CD4-positive, alpha-beta T cell treated with Interleukin-12 subunit alpha and Interleukin-12 subunit beta, for 1 hour (primary cell): Measurements from ENCODE around the gene S1PR1.
"Not testable (repeated sequence)": the region's sequence is repeated elsewhere in the genome, so short reads cannot be mapped to it uniquely, and the experiment has no call there.

Experiments
- DNase-seq: peaks from one replicate; pipeline ENCODE4 v3.0.0-alpha.2; 2020

The S1PR1 gene

GRCh38 chr1:101220906-101221305 is 15.9 kb upstream of the S1PR1 start:
- DNase-seq = no peak

- DNase-seq = no peak
These were observed 14.8 kb upstream of the S1PR1 start for GRCh38 chr1:101221945-101222429.

- DNase-seq = no peak
These were observed 9.0 kb upstream of the S1PR1 start for GRCh38 chr1:101227837-101228236.

- DNase-seq = no peak
These were observed 8.2 kb upstream of the S1PR1 start for GRCh38 chr1:101228424-101229134.

GRCh38 chr1:101232182-101232581 is 4.6 kb upstream of the S1PR1 start:
- DNase-seq = not testable (repeated sequence)

- no peak for DNase-seq
These were observed 3.3 kb upstream of the S1PR1 start for GRCh38 chr1:101233495-101233894.

GRCh38 chr1:101235216-101235695 is 1.6 kb upstream of the S1PR1 start:
- peak; percentile 36 for DNase-seq

- peak; percentile 65 for DNase-seq
These were observed 913 bp upstream of the S1PR1 start for GRCh38 chr1:101235696-101236515.

GRCh38 chr1:101237229-101237837 is 514 bp downstream of the S1PR1 start:
- peak; percentile 37 for DNase-seq

- DNase-seq = peak; percentile 57
These were observed 1.3 kb downstream of the S1PR1 start for GRCh38 chr1:101238031-101238628.

- peak; percentile 87 for DNase-seq
These were observed 1.9 kb downstream of the S1PR1 start for GRCh38 chr1:101238681-101239094.

GRCh38 chr1:101239095-101240040 is 2.5 kb downstream of the S1PR1 start:
- peak; percentile 72 for DNase-seq

- DNase-seq = no peak
These were observed 3.2 kb downstream of the S1PR1 start for GRCh38 chr1:101240041-101240430.

- DNase-seq = no peak
These were observed 4.8 kb downstream of the S1PR1 start for GRCh38 chr1:101241485-101242225.

- no peak for DNase-seq
These were observed 5.7 kb downstream of the S1PR1 start for GRCh38 chr1:101242324-101243050.

- no peak for DNase-seq
These were observed 6.9 kb downstream of the S1PR1 start for GRCh38 chr1:101243751-101244150.

- no peak for DNase-seq
These were observed 8.0 kb downstream of the S1PR1 start for GRCh38 chr1:101244842-101245241.

- no peak for DNase-seq
These were observed 8.6 kb downstream of the S1PR1 start for GRCh38 chr1:101245246-101245927.

GRCh38 chr1:101247404-101248287 is 10.8 kb downstream of the S1PR1 start:
- DNase-seq = no peak
